Gastroesophageal sphincter (tissue), 3 donors: ENCODE data around the gene ZSCAN31.

Experiments
- CTCF ChIP-seq, 4 experiments: fragments of 200-600 bp in 2 of 4; fragments of 450-650 bp in 2 of 4; sonication (generic) in 1 of 4; IDR thresholded peaks; one replicate each; pipeline ENCODE4 v1.5.1; 2017 to 2019; ENCODE audit warnings: antibody characterized with exemption in 4 of 4, mild to moderate bottlenecking in 2 of 4, moderate library complexity in 2 of 4
- POLR2A ChIP-seq, 2 donors: fragments of 450-650 bp; IDR thresholded peaks; one replicate each; pipeline ENCODE4 v1.6.1; 2017; ENCODE audit warnings: antibody characterized with exemption in 2 of 2, mild to moderate bottlenecking in 2 of 2, moderate library complexity in 1 of 2
- POLR2AphosphoS5 ChIP-seq: sonication (generic); formaldehyde crosslinking; IDR thresholded peaks from one replicate; pipeline ENCODE4 v1.6.1; 2017; ENCODE audit warnings: antibody characterized with exemption

GRCh38 chr6:28334286-28335039 lies 1.5 kb downstream of the ZSCAN31 start:
- TF ChIP-seq POLR2A (IDR thresholded peaks at IDR 0.05) (no peak), POLR2AphosphoS5 (no peak), CTCF (IDR thresholded peaks at IDR 0.05) (no peak)
